LNCAP (cell line): ENCODE measurements around the gene ARSJ.

Experiments
- CTCF ChIP-seq: fragments of 450-650 bp; IDR thresholded peaks from 2 replicates; pipeline ENCODE4 v1.5.1; 2017; ENCODE audit warnings: mild to moderate bottlenecking

Gene ARSJ

GRCh38 chr4:113941836-113942235 is 37.6 kb downstream of the ARSJ start:
- no peak for TF ChIP-seq CTCF

- TF ChIP-seq CTCF = no peak
Measured at GRCh38 chr4:113935190-113935589, 44.3 kb downstream of the ARSJ start.

GRCh38 chr4:113921089-113921794 is 58.2 kb downstream of the ARSJ start:
- no peak for TF ChIP-seq CTCF

- no peak for TF ChIP-seq CTCF
Measured at GRCh38 chr4:113919611-113920010, 59.8 kb downstream of the ARSJ start.

GRCh38 chr4:113919145-113919544 is 60.3 kb downstream of the ARSJ start:
- no peak for TF ChIP-seq CTCF

GRCh38 chr4:113908829-113909228 is 70.6 kb downstream of the ARSJ start:
- TF ChIP-seq CTCF = peak; percentile 28; the same call in 1 of the 2 replicates

GRCh38 chr4:113907559-113907958 is 71.9 kb downstream of the ARSJ start:
- TF ChIP-seq CTCF = no peak

- no peak for TF ChIP-seq CTCF
Measured at GRCh38 chr4:113905301-113905700, 74.1 kb downstream of the ARSJ start.
